GM12873 (cell line): ENCODE measurements around the gene RAB40B.

Source experiments
- TF ChIP-seq, protein P1 (sequence below): IDR thresholded peaks from 2 replicates; pipeline ENCODE4 v1.5.1; 2012; ENCODE audit warnings: low read depth, mild to moderate bottlenecking, moderate library complexity, low read length, control low read depth; ENCODE audit not compliant: insufficient read depth; ENCODE audit errors: missing control alignments

Gene RAB40B

DNA sequence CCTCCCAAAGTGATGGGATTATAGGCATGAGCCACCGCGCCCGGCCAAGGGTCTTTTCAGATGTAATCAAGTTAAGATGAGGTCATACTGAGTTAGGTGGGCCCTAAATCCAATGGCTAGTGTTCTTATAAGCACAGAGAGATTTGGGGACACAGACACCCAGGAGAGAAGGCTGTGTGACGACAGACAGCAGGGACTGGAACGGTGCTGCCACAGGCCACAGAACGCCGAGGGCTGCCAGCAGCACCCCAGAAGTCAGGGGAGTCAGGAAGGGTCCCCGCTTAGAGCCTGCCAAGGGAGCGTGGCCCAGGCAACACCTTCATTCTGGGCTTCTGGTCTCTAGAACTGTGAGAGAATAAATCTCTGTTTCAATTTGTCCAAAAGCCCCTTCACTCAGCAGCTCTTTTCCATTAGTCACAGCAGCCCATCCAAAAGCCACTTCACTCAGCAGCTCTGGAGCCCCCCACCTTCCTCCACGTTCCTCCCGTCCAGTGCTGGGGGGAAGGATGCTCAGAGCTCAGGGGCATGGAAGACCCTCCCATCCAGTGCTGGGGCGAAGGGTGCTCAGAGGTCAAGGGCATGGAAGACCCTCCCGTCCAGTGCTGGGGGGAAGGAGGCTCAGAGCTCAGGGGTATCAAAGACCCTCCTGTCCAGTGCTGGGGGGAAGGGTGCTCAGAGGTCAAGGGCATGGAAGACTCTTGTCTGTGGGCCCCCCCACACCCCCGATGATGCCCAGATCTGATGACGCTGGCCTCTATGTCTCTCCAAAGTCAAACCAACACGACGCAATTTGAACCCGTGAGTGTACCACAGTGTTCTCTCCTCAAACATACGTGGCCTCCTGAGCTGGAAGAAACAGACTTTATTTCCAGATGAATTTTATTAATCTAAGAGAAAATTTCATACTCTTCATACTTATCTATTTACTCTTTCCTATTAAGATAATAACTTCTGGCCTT is 11.9 kb downstream of the RAB40B start:
- TF ChIP-seq, protein P1, sequence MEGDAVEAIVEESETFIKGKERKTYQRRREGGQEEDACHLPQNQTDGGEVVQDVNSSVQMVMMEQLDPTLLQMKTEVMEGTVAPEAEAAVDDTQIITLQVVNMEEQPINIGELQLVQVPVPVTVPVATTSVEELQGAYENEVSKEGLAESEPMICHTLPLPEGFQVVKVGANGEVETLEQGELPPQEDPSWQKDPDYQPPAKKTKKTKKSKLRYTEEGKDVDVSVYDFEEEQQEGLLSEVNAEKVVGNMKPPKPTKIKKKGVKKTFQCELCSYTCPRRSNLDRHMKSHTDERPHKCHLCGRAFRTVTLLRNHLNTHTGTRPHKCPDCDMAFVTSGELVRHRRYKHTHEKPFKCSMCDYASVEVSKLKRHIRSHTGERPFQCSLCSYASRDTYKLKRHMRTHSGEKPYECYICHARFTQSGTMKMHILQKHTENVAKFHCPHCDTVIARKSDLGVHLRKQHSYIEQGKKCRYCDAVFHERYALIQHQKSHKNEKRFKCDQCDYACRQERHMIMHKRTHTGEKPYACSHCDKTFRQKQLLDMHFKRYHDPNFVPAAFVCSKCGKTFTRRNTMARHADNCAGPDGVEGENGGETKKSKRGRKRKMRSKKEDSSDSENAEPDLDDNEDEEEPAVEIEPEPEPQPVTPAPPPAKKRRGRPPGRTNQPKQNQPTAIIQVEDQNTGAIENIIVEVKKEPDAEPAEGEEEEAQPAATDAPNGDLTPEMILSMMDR, result no peak

DNA sequence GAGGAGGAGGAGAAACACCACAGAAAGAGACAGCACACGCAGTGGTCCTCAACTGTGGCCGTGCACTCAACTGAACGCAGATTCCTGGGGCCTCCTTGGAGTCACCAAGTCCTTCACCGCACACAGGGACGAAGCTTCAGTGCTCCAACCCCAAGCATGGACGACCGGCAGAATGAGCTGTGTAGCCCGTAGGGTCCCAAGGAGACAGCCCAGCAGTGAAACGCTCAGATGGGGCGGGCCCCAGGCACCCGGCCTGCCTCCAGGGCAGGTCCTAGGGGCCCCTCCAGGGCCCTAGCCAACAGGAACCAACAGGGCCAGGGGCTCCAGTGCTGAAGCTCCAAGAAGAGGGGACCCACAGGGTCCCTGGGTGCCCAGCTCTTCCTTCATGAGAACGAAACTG is 13.2 kb downstream of the RAB40B start:
- TF ChIP-seq, protein P1, result no peak

DNA sequence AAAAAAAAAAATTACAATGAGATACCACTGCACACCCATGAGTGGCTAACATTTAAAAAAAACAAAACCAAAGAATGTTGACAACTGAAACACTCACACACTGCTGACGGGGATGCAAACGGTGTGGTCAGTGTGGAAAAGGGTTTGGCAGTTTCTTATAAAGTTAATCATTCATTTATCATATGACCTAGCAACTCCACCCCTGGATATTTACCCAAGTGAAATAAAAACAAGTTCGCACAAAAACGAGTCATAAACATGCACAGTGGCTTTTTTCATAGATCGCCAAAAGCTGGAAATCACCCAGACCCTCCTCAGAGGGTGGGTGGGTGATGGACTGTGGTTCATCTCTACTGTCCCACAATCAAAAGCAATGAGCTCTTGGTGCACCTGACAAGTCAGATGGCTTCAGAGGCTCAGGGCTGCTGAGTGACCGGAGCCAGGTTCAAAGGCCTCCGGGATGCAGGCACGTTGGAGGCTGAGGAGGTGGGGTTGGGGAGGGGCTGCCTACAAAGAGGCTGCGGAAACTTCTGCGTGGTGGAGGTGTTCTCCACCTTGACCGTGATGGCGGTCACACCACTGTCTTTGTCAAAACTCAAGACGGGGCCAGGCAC is 14.2 kb downstream of the RAB40B start:
- TF ChIP-seq, protein P1, result no peak

DNA sequence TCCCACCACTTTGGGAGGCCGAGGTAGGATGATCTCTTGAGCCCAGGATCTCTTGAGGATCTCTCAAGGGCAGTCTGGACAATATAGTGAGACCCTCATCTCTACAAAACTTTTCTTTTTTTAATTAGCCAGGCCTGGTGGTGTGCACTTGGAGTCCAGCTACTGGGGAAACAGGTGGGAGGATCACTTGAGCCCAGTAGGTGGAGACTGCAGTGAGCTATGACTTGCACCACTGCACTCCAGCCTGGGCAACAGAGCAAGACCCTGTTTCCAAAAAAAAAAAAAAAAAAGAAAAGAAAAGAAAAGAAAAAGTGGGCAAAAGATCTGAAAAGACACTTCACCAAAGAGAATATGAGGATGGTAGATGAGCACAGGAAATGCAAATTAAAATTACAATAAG is 15.0 kb downstream of the RAB40B start:
- TF ChIP-seq, protein P1, result no peak

DNA sequence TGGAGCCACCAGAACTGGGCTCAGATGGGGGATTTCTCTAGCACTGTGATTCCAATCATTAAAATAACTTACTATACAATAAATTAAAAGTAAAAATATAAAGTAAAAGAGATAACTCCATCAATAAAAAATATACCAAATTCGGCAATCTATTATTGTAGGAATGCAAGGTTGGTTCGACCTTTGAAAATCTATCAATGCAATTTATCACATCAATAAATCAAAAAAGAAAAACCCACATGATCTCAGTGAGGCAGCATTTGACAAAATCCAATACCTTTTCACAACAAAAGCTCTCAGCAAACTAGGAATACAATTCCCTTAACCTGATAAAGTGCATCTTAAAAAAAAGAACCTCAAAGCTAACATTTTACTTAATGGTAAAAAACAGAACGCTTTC is 17.0 kb downstream of the RAB40B start:
- TF ChIP-seq, protein P1, result no peak

DNA sequence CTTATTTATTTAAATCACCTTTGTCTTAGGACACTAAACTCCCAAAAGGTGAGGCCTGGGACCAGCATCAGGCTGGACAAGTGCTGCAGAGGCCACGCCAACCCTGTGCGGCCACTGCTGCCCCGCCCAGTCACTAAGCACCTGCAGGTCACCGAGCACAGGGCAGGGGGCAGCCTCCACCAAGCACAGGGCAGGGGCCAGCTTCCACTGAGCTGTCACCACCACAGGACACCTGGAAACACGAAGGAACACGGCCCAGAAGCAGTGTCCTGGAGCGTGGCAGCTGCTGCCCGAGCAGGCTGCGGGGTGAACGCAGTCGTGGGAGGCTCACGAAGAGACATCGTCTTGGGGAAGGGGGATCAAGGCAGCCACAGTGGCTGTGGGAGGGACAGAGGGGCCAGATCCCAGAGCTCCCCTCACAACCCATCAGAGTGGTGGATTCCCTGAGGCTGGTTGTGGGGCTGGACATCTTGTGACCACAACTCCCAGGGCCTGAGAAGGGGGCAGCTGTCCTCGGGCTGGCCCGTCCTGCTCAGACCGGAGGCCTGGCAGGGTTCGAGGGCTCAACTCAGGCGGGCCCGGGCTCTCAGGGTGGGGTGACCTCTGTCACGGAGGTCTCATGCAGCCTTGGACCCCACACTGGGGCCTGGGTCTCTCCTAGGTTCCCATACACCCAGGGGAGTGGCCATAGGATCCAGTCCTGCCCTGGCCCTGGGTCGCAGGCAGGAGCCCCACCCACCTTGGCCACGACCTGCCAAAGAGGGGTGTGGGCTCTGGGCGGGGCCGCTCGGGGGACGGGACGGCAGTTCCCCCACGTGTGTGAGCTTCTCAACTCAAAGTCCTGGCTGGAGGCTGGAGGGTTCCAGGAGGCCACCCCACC is 18.7 kb downstream of the RAB40B start:
- TF ChIP-seq, protein P1, result no peak
